Bronchial epithelial cell (primary cell): Measurements from ENCODE around the gene PTPRN2. TPM values are rescaled to one million over a fixed set of nuclear protein-coding genes. Genes with fewer than 3 reads are reported as not detected.

Experiments used
- DNase-seq: peaks from one replicate; pipeline ENCODE4 v3.0.0-alpha.2; 2010; ENCODE audit warnings: low read depth
- FAIRE-seq: peaks from 2 replicates; lab custom pipeline; 2011; peaks lifted over from hg19 to GRCh38; lab: Jason Lieb, UNC
- H3K27me3 ChIP-seq: 2 replicates; pipeline ENCODE4 v1.5.1; 2011; ENCODE audit warnings: low read length; ENCODE audit not compliant: control insufficient read depth, insufficient read depth
- H3K36me3 ChIP-seq: 2 replicates; pipeline ENCODE4 v1.5.1; 2011; ENCODE audit warnings: low read length; ENCODE audit not compliant: control insufficient read depth, insufficient read depth
- H3K4me3 ChIP-seq: 2 replicates; pipeline ENCODE4 v1.5.1; 2011; ENCODE audit warnings: mild to moderate bottlenecking, low read depth, low read length, control low read depth
- CTCF ChIP-seq: IDR thresholded peaks from 2 replicates; pipeline ENCODE4 v1.5.1; 2011; ENCODE audit warnings: mild to moderate bottlenecking, moderate library complexity, low read length, control low read depth, inconsistent platforms; ENCODE audit not compliant: insufficient read depth, severe bottlenecking
- total RNA-seq: library from RNA; depleted of rRNA; stranded (reverse); fragments of >200 nt; gene quantifications from 2 replicates; pipeline ENCODE4 v1.2.1, GENCODE V29; 2014

Gene PTPRN2
- total RNA-seq, 1 donor from 2014 or later = 1.1 TPM

GRCh38 chr7:157682064-157682945 lies 905.3 kb downstream of the PTPRN2 start:
- H3K27me3 ChIP-seq = peaks cover 24% of the 10 kb centered on the region
- H3K36me3 ChIP-seq = no peaks in the 10 kb centered on the region
- TF ChIP-seq CTCF = no peak
- FAIRE-seq (no peak), DNase-seq (no peak)
- no peak overlapping the region for H3K4me3 ChIP-seq

DNA sequence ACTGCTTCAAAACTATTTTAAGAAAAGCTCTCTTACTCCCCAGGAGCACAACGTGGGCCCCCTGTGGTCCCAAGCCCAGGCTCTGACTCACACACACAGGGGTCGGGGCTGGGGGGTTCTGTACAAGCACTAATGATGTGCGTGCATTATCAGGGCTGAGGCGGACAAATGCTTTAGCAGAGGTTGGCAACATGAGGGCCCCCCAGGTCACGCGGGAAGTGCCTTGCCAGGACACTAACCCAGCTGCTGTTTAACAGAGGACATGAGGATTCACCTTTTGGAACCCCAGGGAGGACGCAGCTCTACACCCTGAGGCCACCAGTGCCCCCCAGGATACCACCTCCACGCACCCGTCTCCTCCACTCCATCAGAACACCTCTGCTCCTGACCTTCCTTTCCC lies 908.0 kb downstream of the PTPRN2 start:
- FAIRE-seq (no peak), DNase-seq (no peak)
- H3K27me3 ChIP-seq = peaks cover 13% of the 10 kb centered on the region
- TF ChIP-seq CTCF = no peak
- no peak overlapping the region for H3K4me3 ChIP-seq
- H3K36me3 ChIP-seq = no peaks in the 10 kb centered on the region

DNA sequence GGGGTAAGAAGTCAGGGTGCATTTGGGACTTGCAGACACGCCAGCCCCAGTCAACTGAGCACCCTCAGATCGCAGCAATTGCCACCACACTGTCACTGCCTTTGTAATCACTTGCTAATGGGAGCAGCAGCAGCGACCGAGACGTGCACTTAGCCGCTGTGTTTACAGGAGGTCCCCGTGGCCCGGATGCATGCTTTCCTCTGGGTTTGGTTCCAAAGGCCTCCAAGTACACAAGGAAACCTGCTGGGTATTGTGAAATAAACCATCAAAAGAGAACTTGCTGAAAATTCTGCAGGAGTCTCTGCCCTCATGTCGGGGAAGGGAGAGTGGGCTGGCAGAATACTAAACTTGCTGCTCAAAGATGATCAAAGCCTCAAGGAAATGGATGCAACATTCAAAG lies 909.1 kb downstream of the PTPRN2 start:
- Histone ChIP-seq H3K36me3 (no peaks in the 10 kb centered on the region), H3K4me3 (no peak overlapping the region), H3K27me3 (peaks cover 10% of the 10 kb centered on the region)
- DNase-seq (no peak), FAIRE-seq (no peak)
- TF ChIP-seq CTCF = no peak

- TF ChIP-seq CTCF = no peak
- no peak overlapping the region for H3K4me3 ChIP-seq
- H3K27me3 ChIP-seq = no peaks in the 10 kb centered on the region
- DNase-seq (no peak), FAIRE-seq (no peak)
- no peaks in the 10 kb centered on the region for H3K36me3 ChIP-seq
Observed at GRCh38 chr7:157676456-157677255, 911.0 kb downstream of the PTPRN2 start.

- DNase-seq = no peak
- Histone ChIP-seq H3K36me3 (no peaks in the 10 kb centered on the region), H3K4me3 (no peak overlapping the region), H3K27me3 (no peaks in the 10 kb centered on the region)
- FAIRE-seq = no peak
- no peak for TF ChIP-seq CTCF
Observed at GRCh38 chr7:157676001-157676400, 911.6 kb downstream of the PTPRN2 start.
